K562 (cell line): ENCODE data around the gene C2orf92. TPM values are rescaled to one million over a fixed set of nuclear protein-coding genes. Genes with fewer than 3 reads are reported as not detected.
"Not testable (repeated sequence)": the region's sequence is repeated elsewhere in the genome, so short reads cannot be mapped to it uniquely, and the experiment has no call there.

Experiments used
- ATAC-seq: fragments of 200-7000 bp; cut with Tn5 transposase; 3 replicates; pipeline ENCODE4 v1.9.1; 2020; ENCODE audit warnings: moderate library complexity
- BruUV-seq: library from RNA; stranded (reverse); fragments of 400-500 nt; replicated peaks from 2 replicates; lab custom pipeline; 2021; lab: Mats Ljungman, UMichigan
- CTCF ChIA-PET: fragments of 300-600 bp; formaldehyde crosslinking; extraction: SDS; loops from one replicate; lab custom pipeline; 2021; ENCODE audit warnings: low intra/inter-chr PET ratio; lab: Yijun Ruan, JAX
- POLR2A ChIA-PET: fragments of 300-600, 350-650 bp; sonication (Branson Sonifier 250); formaldehyde crosslinking; extraction: SDS; loops from one replicate; lab custom pipeline; 2021; ENCODE audit warnings: antibody characterized with exemption, inconsistent platforms; lab: Yijun Ruan, JAX
- DNase-seq, 4 experiments: peaks; one replicate each; pipeline versions ENCODE4 v3.0.0 to v3.0.0-alpha.2; 2011 to 2018; ENCODE audit warnings: low spot score in 3 of 4, mixed read lengths in 3 of 4; ENCODE audit errors: extremely low read depth in 1 of 4
- FAIRE-seq: peaks from 2 replicates; lab custom pipeline; 2011; peaks lifted over from hg19 to GRCh38; lab: Jason Lieb, UNC
- H2AFZ ChIP-seq: 2 replicates; pipeline ENCODE4 v1.6.0; 2011; ENCODE audit warnings: low read depth, low read length, control low read depth, inconsistent platforms
- H3K27ac ChIP-seq: fragments of 200-600 bp; 3 replicates; pipeline ENCODE4 v1.8.0; 2011; ENCODE audit warnings: low read depth, mild to moderate bottlenecking, control low read depth, inconsistent platforms, low read length, moderate library complexity, mixed read lengths; ENCODE audit errors: extremely low read depth
- H3K27me3 ChIP-seq, 2 experiments: fragments of 300-600 bp in 1 of 2; 2 replicates in 1 of 2; 3 replicates in 1 of 2; pipeline versions ENCODE4 v1.6.0 to v1.8.0; 2011; ENCODE audit warnings: inconsistent platforms in 2 of 2, low read length in 2 of 2, mild to moderate bottlenecking in 1 of 2, mixed read lengths in 1 of 2, moderate library complexity in 1 of 2; ENCODE audit not compliant: control insufficient read depth in 2 of 2, insufficient read depth in 2 of 2
- H3K36me3 ChIP-seq: fragments of 300-600 bp; 3 replicates; pipeline ENCODE4 v1.8.0; 2011; ENCODE audit warnings: mild to moderate bottlenecking, low read length, inconsistent platforms; ENCODE audit not compliant: control insufficient read depth, insufficient read depth
- H3K4me1 ChIP-seq, 2 experiments: fragments of 200-600 bp in 1 of 2; replicated peaks in 1 of 2; 2 replicates in 1 of 2; 3 replicates in 1 of 2; pipeline versions ENCODE4 v1.5.1 to v1.8.0; 2011; ENCODE audit warnings: inconsistent platforms in 2 of 2, low read length in 2 of 2, mild to moderate bottlenecking in 1 of 2, mixed read lengths in 1 of 2, moderate library complexity in 1 of 2; ENCODE audit not compliant: control insufficient read depth in 2 of 2, insufficient read depth in 2 of 2
- H3K4me2 ChIP-seq: 2 replicates; pipeline ENCODE4 v1.6.1; 2011; ENCODE audit warnings: low read length, control low read depth, inconsistent platforms, mixed read lengths; ENCODE audit not compliant: insufficient read depth
- H3K4me3 ChIP-seq: fragments of 200-600 bp; sonication (generic), shearing (Covaris generic); 2 replicates; pipeline ENCODE4 v1.5.1; 2016; ENCODE audit warnings: control low read depth, inconsistent platforms
- H3K79me2 ChIP-seq: fragments of 200-600 bp; 3 replicates; pipeline ENCODE4 v1.8.0; 2011; ENCODE audit warnings: low read length, inconsistent platforms; ENCODE audit not compliant: control insufficient read depth, insufficient read depth
- H3K9ac ChIP-seq, 2 experiments: 2 replicates each; pipeline versions ENCODE4 v1.6.0 to v1.6.1; 2011; ENCODE audit warnings: low read depth in 2 of 2, low read length in 2 of 2, control low read depth in 1 of 2, inconsistent platforms in 1 of 2, mild to moderate bottlenecking in 1 of 2, mixed read lengths in 1 of 2; ENCODE audit not compliant: insufficient read depth in 1 of 2
- H3K9me1 ChIP-seq: one replicate; pipeline ENCODE4 v1.6.0; 2011; ENCODE audit warnings: inconsistent platforms, mild to moderate bottlenecking, low read length, moderate library complexity; ENCODE audit not compliant: control insufficient read depth, insufficient read depth
- H3K9me3 ChIP-seq: replicated peaks from 2 replicates; pipeline ENCODE4 v1.5.1; 2011; ENCODE audit warnings: low read depth, low read length, inconsistent platforms; ENCODE audit not compliant: control insufficient read depth, insufficient read depth
- H4K20me1 ChIP-seq: replicated peaks from 2 replicates; pipeline ENCODE4 v1.6.1; 2011; ENCODE audit warnings: low read length, inconsistent platforms, mixed read lengths; ENCODE audit not compliant: control insufficient read depth, insufficient read depth
- ARID1B ChIP-seq: fragments of 450-650 bp; IDR thresholded peaks from 2 replicates; pipeline ENCODE4 v1.6.1; 2016; ENCODE audit warnings: antibody characterized with exemption, mild to moderate bottlenecking, inconsistent platforms
- HMGXB4 ChIP-seq: sonication (generic); formaldehyde crosslinking; IDR thresholded peaks from 2 replicates; pipeline ENCODE4 v1.8.1; 2023; ENCODE audit warnings: mild to moderate bottlenecking, missing genetic modification reagents
- MAFG ChIP-seq: fragments of 450-650 bp; conservative IDR thresholded peaks from 2 replicates; pipeline ENCODE4 v1.6.1; 2016; ENCODE audit warnings: missing genetic modification characterization, missing compliant biosample characterization
- MAFK ChIP-seq: IDR thresholded peaks from 2 replicates; pipeline ENCODE4 v1.6.1; 2011; ENCODE audit warnings: low read length, improper control_type of control experiment
- RFX7 ChIP-seq: fragments of 250-450 bp; sonication (Bioruptor Pico); IDR thresholded peaks from 2 replicates; pipeline ENCODE4 v1.5.1; 2021; ENCODE audit warnings: mild to moderate bottlenecking
- WGBS: fragments of 100-300 bp; shearing (Covaris generic); methylation state at CpG from one replicate; pipeline ENCODE4 v1.1.6; 2016; ENCODE audit warnings: low coverage, mixed read lengths; ENCODE audit not compliant: insufficient coverage; ENCODE audit errors: missing lambda C conversion rate; 5-methylcytosine and 5-hydroxymethylcytosine counted together
- in situ Hi-C: fragments of 300-500 bp; cut with MboI; formaldehyde crosslinking; loops from 4 replicates; pipeline ENCODE4 v1.15.0; 2018; ENCODE audit warnings: inconsistent platforms, mixed read lengths
- intact Hi-C: fragments of 100-400 bp; cut with micrococcal nuclease; formaldehyde crosslinking; loops from 2 replicates; pipeline ENCODE4 v1.14.2; 2022
- polyA plus RNA-seq, 8 experiments: library from polyadenylated mRNA; depleted of rRNA in 4 of 8; stranded (reverse) in 5 of 8; unstranded in 3 of 8; fragments of >200 nt; fragmentation: Nextera tagmentation in 2 of 8; fragmentation: Illumina TruSeq in 1 of 8; extraction: Ambion mirVana in 2 of 8; extraction: Trizol in 1 of 8; gene quantifications; 2 replicates each; pipeline versions ENCODE4 v1.2.1 to v1.2.3, GENCODE V29; 2011 to 2014; ENCODE audit warnings: inconsistent platforms in 1 of 8, missing spikeins in 1 of 8
- total RNA-seq, 7 experiments: library from RNA; depleted of rRNA in 6 of 7; stranded (reverse); fragments of >200 nt in 6 of 7; fragmentation: Illumina TruSeq in 2 of 7; extraction: Trizol in 2 of 7; gene quantifications; 2 replicates each; pipeline versions ENCODE4 v1.2.1 to v1.2.3, GENCODE V29; 2011 to 2021; ENCODE audit warnings: low replicate concordance in 1 of 7

C2orf92 gene
- total and polyA plus RNA-seq, 9 of the 15 experiments (the other 6 are each of a cell fraction or from before 2014, with no cell fraction given) = 0.65 to 6.8 (median 3.6) TPM

GRCh38 chr2:97678298-97678697, 8.8 kb downstream of the C2orf92 start (continued):
- TF ChIP-seq HMGXB4 = no peak
- peak; percentile 52 for TF ChIP-seq ARID1B
- TF ChIP-seq MAFK = peak; percentile 83
- TF ChIP-seq RFX7 (CRISPR knock-in tag) = no peak
- TF ChIP-seq MAFG (tag) = peak; percentile 98

GRCh38 chr2:97687235-97687634, 17.7 kb downstream of the C2orf92 start:
- H3K9me1 ChIP-seq, intact Hi-C loops, H3K27me3 ChIP-seq, H3K27ac ChIP-seq, H3K4me1 ChIP-seq, BruUV-seq, H3K36me3 ChIP-seq, H4K20me1 ChIP-seq, H3K4me2 ChIP-seq, H3K9me3 ChIP-seq, FAIRE-seq, H3K9ac ChIP-seq, H2AFZ ChIP-seq, in situ Hi-C loops, ATAC-seq, H3K4me3 ChIP-seq, DNase-seq, CTCF ChIA-PET, H3K79me2 ChIP-seq: not testable (repeated sequence)
- 50% methylated on average over 2 of the region's 3 CpGs for WGBS
- POLR2A ChIA-PET = interaction anchor here (0.7 to 1.0 kb wide), 3 partner anchors 24 to 328 kb away, joined by 3 read pairs; partner anchors contain the start of gene COX5B
